ENCODE measurements around the gene SHH.

Gene SHH

DNA sequence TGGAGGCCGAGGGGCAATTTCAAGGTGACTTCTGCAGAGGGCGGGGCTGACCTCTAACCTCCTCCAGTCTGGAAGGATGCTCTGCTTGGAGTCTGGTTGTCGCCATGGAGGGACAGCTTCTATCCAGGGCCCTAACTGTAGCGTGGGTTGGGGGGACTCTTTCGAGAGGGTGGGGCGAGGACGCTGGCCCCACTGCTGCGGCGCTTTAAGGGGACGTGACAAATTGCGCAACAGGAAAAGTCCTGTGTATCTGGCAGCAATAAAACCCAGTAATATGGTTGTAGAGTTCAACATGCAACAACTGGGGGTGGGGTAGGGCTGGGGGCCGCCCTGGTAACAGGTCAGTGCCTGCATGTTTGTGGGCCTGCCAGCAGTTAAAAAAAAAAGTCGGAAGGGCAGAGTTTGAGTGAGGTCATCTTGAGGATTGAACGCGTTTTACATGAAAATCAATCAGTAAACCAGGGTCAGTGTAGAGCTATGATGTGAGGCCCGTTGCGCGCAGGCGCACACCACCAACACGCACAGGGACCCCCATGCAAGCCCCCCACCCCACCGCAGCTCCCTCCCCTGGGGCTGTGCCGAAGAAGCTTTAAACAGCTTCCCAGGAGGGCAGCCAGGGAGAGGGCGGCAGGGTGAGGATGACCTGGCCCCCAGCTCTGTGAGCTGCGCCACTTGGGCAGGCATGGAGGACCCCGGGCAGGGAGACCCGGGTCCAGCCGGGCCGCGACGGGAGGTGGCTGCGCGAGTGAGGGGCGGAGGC, 4.3 kb downstream of the SHH start:
- in situ Hi-C loops (cut with HindIII; ENCODE audit: low sequenced_read_pairs): no loop called here

DNA sequence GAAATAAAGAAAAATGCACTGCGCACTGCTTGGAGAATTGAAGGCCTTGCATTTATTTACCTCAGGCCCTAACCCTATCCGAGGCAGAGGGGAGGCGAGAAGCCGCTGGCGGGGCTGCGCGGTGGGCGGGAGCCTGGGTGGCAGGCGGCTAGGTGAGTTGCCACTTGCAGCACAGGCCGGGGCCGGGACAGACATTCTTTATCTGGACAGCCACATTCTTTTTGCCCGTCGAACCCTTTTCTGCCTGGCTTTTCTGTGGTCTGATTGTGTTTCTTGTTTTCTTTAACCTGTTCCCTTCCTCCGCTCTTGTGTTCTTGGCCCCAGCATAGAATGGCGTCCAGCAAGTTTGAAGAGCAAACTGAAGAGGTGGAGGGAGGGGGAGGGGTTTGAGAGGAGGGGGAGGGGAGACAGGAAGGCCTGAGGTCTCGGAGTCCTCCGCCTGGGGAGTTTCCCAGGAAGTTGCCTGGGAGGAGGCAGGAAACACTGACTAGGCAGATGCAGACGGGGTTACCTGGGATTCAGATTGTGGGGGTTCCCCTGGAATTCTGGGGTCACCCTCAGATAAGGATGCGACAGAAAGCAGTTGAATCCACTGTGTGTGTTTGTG, 5.1 kb downstream of the SHH start:
- in situ Hi-C loops (cut with HindIII; ENCODE audit: low sequenced_read_pairs): no loop called here

DNA sequence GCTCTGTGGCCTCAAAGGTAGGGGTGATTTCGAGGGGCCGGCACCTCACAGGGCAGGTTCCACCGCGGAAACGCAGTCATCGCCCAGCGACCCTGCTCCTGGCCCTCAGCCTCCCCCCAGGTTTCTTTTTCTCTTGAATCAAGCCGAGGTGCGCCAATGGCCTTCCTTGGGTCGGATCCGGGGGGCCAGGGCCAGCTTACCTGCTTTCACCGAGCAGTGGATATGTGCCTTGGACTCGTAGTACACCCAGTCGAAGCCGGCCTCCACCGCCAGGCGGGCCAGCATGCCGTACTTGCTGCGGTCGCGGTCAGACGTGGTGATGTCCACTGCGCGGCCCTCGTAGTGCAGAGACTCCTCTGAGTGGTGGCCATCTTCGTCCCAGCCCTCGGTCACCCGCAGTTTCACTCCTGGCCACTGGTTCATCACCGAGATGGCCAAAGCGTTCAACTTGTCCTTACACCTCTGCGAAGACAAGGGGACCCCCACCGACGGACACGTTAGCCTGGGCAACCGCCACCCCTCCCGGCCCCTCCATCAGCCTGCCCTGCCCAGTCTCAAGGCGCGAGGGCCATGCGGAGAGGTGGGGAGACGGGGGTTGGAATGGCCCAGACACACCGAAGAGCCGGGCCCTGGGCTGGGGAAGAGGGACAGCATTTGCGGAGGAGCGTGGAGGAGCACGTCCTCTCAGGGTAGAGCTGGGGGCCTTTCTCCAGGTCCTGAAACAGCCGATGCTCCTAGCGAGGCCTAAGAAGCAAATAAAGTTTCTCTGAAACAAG, 6.0 kb downstream of the SHH start:
- in situ Hi-C loops (cut with HindIII; ENCODE audit: low sequenced_read_pairs): no loop called here

DNA sequence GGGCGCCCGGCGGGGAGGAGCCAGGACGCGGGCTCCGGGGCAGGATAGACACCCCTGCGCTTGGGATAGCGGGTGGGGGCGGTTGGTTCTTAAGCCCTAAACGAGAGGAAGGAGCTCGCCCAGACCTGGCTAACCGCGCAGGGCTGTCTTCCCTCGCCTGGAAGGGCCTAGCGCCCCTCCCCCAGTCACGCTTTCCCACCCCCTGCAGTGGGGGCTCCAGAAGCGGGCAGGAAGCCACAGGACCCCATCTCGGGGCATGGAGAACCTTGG, 6.5 kb downstream of the SHH start:
- in situ Hi-C loops (cut with HindIII; ENCODE audit: low sequenced_read_pairs): no loop called here

DNA sequence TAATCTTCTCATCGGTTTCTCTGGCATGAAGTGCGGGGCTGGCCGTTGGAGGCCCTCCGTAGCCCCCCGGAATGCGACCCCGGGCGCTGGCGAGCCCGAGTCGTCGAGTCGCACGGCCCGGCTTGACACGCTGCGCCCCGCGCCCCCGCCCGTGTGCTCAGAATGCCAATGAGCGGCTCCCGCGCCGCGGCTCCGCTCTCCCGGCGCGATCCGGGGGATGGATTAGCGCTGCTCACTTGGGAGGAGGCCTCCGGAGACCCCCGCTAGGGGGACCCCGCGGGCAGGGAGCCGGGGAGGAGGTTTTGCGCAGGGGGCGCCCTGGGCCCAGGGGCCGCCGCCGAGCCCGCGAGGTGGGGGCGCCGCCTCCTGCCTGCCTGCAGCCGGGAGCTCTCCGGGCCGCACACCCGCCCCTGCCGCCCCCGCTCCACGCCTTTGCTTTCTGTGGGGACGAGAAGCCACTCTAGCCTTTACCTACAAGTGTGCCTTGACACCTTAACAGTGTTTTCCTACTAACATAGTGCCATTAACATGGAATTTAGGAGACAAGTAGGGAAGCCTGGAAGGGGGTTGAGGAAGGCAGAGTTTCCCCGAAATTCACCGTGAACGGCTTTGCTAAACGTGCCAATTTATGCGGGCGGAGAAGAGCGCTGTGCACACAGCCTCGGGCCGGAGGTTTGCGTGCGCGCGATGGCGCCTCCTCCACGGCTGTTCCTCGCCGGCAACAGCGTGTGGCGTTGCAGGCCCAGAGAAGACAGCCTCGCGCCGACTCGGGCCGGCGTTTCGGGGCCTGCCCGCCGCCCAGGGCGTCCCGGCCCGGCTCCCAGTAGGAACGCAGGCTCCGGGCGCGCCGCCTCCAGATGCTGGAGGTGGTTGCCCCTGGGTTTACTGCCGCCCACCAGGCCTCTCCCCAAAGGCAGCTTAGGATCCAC, 7.1 kb downstream of the SHH start:
- in situ Hi-C loops (cut with HindIII; ENCODE audit: low sequenced_read_pairs): no loop called here

DNA sequence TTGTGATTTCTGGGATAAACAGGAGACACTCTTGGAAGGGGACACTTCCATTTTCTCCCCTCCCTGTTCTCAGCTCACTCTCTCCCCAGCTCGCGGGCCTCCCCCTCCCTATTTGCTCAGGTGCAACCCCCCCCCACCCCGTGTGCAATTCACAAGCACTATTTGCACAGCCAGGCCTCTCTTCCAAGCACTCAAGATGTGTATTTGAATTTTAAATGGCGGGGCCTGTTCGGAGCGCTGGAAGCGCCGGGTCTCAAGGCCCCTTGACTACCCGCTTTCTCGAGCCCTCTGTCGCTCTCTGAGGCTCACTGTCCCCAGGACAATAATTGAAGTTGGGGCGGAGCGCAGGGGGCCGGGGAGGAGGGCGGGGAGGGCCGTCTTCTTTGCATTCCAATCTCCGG, 7.8 kb downstream of the SHH start:
- in situ Hi-C loops (cut with HindIII; ENCODE audit: low sequenced_read_pairs): no loop called here

DNA sequence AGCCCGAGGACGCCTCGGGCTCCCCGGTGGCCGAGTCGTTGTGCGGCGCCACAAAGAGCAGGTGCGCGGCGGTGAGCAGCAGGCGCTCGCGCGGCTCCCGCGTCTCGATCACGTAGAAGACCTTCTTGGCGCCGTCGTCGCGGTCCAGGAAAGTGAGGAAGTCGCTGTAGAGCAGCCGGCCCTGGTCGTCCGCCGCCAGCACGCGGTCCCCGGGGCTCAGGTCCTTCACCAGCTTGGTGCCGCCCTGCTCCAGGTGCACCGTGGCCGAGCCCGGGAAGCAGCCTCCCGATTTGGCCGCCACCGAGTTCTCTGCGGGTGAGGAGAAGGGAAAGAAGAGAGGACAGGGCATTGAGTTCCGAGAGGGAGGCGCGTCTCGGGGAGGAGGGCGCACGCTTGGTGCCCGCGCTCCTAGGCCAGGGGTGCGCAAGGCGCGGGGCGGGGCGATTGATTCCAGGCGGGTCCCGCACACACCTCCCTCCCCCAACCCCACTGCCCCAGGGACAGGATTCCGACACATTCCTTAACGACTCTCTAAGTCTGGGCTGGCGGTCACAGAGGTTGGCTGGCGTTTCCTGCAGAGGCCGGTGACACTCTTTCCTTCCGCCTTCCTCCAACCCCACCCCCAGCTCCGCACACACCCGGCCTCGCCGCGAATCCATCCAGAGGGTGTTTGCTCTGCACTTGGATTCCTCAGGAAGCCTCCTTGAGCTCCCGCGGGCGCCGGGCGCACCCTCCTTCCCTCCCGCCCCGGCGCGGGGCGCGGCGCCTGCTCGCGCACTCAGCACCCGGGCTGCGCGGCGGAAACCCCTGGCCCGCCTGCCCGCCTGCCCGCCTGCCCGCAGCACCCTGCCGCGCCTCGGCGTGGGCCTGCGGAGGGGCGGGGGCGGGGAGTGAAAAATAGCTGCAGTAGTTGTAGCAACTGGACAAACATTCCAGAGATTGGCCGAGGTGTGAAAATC, 8.6 kb downstream of the SHH start:
- in situ Hi-C loops (cut with HindIII; ENCODE audit: low sequenced_read_pairs): no loop called here

DNA sequence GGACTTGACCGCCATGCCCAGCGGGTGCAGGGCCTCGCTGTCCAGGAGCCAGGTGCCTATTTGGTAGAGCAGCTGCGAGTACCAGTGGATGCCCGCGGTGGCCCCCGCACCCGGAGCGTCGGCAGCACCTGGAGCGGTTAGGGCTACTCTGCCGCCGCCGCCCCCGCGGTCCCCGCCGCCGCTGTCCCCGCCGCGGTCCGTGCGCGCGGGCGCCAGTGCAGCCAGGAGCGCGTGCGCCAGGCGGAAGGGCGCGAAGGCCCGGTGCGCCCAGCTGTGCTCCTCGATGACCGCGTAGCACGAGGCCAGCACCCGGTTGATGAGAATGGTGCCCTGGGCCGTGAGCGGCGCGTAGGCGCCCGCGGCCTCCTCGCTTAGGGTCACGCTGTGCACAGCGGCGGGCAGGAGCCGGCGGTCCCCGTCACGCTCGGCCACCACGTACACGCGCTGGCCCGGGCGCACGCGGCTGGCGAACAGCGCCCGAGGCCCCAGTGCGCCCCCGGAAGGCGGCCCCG, 9.3 kb downstream of the SHH start:
- in situ Hi-C loops (cut with HindIII; ENCODE audit: low sequenced_read_pairs): no loop called here

DNA sequence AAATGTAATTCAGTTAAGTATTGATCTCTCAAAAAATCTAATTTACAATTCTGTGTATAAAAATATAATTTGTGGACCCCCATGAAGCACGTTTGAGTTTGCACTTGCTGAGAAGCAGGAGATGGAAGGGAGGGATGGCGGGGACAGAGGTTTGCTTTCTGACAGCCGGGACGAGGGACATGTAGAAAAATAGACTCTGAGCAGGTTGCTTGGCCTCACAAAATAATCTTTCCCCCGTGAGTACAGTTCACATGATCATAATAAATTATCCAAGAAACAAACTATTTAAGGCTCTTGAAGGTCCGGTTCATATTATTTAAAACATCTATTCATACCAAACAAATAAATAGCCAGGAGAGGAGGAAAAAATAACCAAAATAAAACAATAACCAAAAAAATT, 10.0 kb downstream of the SHH start:
- in situ Hi-C loops (cut with HindIII; ENCODE audit: low sequenced_read_pairs): no loop called here

DNA sequence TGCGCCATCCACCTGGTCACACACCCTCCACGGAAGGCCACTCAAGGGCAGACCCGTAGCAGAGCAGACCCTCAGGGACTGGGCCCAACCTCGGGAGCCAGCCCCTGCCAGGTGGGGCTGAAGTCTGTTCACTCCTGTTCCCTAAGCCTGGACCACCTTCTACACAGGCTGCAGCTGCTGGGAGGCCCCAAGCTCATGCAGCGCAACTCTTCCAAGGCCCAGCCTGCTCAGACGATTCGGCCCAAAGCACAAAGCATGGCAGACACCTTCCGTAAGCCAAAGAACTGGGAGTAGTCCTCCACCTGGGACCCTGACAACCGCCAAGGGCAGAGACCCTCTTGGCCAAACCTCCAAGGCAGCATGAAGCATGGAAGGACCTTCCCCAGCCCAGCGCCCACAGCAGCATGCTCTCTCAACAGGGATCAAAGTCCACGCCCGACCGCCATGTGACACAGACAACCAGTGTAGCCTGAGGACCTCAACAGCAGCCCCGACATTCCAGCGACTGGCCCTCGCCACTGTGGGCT, 11.5 kb downstream of the SHH start:
- in situ Hi-C loops (cut with HindIII; ENCODE audit: low sequenced_read_pairs): no loop called here

DNA sequence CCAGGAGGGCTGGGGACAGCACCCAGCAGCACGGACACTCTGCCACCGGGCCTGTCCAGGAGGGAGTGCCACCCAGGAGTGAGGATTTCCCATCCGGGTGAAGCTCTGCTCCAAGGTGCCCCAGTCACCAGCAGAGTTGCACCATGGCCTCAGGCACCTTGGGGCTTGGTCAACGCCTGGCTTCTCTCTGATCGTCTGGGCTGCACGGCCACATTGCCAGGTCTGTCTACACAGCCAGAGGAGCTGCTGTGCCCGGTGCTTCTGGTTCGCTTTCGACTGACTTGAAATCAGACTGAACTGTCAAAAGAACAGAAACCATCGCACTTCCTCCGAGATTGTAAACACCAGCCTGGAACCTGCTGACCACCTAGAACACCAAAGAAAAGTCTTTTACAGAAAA, 12.0 kb downstream of the SHH start:
- in situ Hi-C loops (cut with HindIII; ENCODE audit: low sequenced_read_pairs): no loop called here

DNA sequence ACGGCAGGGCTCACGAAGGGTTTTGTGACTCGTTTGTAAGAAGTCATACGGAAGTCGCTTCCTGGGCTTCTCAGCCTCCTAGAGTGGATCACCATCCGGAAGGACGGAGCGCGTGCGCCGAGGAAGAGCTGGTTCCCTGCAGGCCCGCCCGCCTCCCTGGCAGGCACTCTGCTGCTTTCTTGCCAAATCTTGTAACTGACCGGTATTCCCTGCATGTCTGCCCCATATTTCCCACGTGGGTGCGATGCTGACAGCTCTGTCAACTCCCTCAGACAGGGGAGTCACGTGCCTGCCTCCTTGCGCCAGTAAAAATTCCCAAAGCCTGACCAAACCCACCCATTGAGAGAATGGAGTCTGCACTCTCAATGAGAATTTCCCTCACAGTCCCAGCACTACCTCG, 12.7 kb downstream of the SHH start:
- in situ Hi-C loops (cut with HindIII; ENCODE audit: low sequenced_read_pairs): no loop called here

DNA sequence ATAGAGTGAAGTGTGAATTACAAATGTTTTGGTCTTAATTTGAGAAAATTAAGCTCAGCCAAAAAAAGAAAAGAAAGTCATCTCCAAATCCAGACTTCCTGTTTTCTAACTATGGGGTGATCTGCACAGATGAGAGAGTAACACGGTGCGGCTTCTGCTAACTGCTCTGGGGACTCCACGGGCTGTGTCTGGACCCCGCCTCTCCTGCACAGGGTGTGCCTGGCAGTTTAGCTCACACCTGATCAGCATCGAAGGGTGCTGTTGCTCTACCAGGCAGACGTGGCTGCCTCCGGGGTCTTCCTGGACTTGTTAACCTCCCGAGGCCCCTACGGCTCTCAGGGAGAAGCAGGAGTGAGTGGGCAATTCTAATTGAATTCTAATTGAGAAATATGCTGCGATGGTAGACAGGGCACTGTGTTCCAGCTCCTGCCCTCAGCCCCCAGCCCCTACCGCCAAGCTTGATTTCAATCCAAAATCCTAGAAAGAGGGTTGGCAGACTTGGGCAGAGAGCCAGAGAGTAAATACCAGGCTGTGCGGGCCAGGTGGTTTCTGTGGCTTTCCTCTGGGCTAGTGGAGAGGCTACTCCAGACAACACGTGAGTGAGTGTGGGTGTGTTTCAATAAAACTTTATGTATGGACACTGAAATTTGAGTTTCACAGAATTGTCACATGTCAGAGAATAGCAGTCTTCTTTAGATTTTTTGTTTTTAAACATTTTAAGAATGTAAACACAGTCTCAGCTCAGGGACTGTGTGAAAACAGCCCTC, 13.4 kb downstream of the SHH start:
- in situ Hi-C loops (cut with HindIII; ENCODE audit: low sequenced_read_pairs): no loop called here

DNA sequence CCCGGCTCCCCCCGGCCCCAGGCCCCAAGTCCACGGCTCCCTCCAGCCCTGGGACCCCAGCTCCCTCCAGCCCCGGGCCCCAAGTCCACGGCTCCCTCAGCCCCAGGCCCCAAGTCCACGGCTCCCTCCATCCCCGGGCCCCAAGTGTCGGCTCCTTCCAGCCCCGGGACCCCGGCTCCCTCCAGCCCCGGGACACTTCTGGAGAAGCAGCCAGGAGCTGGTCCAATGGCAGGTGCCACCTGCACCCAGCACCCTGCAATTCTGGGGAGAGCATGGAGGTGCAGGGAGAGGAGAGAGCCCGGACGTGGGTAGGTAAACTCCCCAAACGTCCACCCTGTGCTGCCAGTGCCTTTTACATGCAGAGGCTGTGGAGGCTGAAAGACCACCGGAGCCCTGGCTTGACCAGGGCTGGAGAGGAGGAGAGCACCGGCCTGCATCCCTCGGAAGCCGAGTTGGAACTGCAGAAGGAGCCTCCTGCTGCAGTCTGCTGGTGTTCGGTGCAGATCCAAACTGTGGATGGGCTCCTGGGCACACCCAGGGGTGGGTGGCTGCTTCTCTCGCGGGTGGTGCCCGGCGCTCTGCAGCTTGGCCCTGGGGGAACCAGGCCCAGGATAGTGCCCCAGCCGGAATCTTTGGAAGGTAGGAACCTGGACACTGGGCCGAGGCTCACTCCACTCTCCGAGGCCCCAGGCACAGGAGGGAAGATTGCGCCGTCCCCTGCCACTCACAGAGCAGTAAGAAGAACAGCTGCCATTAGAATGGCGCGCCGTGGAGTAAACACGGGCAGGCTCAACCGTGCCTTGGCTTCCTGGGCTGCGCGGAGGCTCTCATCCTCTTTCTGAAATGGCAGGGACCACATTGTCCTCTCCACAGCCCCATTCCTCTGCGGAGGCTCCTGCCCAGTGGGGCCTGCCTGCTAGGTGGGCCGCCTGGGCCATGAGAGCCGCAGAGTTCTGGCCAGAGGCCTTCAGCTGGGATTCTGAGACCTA, 14.7 kb downstream of the SHH start:
- in situ Hi-C loops (cut with HindIII; ENCODE audit: low sequenced_read_pairs): no loop called here

DNA sequence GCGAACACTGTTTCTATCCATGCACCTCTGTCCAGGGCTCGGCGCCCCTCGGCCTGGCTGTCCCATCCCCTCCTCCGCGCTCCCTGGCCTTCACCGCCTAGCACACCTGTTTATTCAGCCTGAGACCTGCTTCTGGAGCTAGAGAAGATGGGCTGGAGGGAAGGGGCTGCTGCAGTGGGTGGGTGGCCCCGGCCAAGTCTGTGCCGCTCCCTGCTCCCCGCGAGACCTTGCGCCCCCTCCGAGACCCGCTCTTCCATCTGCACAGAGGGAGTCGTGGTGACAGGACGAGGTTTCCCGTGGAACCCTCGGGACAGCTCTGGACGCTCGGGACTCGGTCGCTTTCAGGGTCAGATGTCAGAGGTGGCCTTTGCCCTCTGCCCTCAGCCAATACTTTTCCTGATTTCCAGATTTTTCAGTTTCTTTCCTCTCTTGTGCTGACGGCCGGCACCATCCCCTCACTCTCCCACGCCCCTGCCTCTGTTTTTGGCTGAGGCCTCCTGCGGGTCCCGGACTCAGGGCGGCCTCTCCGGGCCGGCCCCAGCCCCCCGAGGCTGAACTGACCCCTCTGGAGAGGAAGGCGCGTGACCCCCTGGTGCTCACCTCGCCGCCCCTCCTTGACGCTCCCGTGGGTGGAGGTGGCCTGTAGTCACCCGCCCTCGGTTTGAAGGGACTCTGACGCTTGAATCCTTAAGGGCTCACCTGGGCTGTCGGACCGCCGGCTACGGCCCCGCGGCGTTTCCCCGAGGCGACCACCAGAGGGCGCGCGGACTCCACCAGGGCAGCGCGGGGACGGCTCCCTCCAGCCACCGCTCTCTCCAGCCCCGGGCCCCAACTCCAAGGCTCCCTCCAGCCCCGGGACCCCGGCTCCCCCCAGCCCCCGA, 15.6 kb downstream of the SHH start:
- in situ Hi-C loops (cut with HindIII; ENCODE audit: low sequenced_read_pairs): no loop called here

DNA sequence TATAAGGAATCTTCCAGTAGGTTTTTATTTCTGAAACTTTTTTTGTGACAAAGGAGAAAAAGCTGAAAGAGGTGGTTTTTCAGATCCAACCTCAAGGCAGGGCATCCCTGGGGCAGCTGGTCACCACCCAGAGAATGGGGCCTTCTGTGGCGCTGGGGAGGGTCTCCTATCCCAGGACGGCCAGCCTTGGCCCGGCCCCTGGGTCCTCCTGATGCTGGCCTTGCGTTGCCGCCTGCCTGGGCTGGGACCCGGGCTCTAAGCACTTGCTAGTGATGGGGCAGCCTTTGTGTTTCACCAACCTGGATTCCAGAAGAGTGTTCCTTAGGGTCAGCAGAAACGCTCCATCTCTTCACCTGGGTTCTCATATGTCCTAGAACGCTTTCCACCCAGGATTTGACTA, 16.3 kb downstream of the SHH start:
- in situ Hi-C loops (cut with HindIII; ENCODE audit: low sequenced_read_pairs): no loop called here

DNA sequence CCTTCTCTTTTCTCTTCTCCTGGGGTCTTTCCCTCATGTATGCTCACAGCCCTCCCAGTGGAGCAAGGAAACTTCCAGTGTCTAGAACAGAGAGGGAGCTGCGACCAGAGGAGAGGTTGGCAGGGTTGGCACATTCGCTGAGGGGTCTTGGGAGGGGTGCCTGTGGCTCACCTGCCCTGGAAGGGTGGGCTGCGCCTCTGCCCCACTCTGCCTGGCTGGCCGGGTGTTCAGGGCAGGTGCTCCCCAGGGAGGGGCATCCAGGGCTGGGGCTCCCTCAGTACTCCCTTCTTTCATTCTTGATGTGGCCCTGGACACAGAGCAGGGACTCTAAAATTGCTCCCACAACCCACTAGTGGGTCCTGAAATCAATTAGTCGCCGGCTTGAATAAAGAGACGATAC, 16.9 kb downstream of the SHH start:
- in situ Hi-C loops (cut with HindIII; ENCODE audit: low sequenced_read_pairs): no loop called here

Data from DLD1 (cell line).